Subcutaneous abdominal adipose tissue (tissue), 5 donors: ENCODE measurements around the gene DDX25.
"Not testable (repeated sequence)": the region's sequence is repeated elsewhere in the genome, so short reads cannot be mapped to it uniquely, and the experiment has no call there.

Experiments
- H3K27ac ChIP-seq: one replicate; pipeline ENCODE4 v1.7.0; 2013; ENCODE audit warnings: low read depth, mild to moderate bottlenecking, inconsistent platforms, low read length, moderate library complexity
- H3K27me3 ChIP-seq, 5 donors: one replicate each; pipeline ENCODE4 v1.7.0; 2013; ENCODE audit warnings: low read length in 5 of 5, inconsistent platforms in 1 of 5; ENCODE audit not compliant: control insufficient read depth in 5 of 5, insufficient read depth in 4 of 5
- H3K36me3 ChIP-seq, 5 donors: one replicate each; pipeline ENCODE4 v1.7.0; 2013; ENCODE audit warnings: low read length in 5 of 5; ENCODE audit not compliant: control insufficient read depth in 5 of 5, insufficient read depth in 5 of 5
- H3K4me1 ChIP-seq, 5 donors: one replicate each; pipeline ENCODE4 v1.7.0; 2013; ENCODE audit warnings: low read length in 5 of 5, mild to moderate bottlenecking in 3 of 5, moderate library complexity in 1 of 5; ENCODE audit not compliant: control insufficient read depth in 5 of 5, insufficient read depth in 5 of 5
- H3K4me3 ChIP-seq, 5 donors: one replicate each; pipeline ENCODE4 v1.7.0; 2013; ENCODE audit warnings: low read length in 5 of 5, low read depth in 1 of 5
- H3K9ac ChIP-seq, 5 donors: one replicate each; pipeline ENCODE4 v1.7.0; 2013; ENCODE audit warnings: low read length in 5 of 5, mild to moderate bottlenecking in 4 of 5, moderate library complexity in 3 of 5
- H3K9me3 ChIP-seq, 5 donors: one replicate each; pipeline ENCODE4 v1.7.0; 2013; ENCODE audit warnings: low read length in 5 of 5; ENCODE audit not compliant: control insufficient read depth in 5 of 5
- donor health status: healthy.
- donor health status: healthy.
- donor health status: healthy.
- donor health status: healthy.
- donor health status: healthy.

DDX25 gene

GRCh38 chr11:125902927-125903710 lies 1.2 kb upstream of the DDX25 start, which contains the start of gene PUS3:
TSS of gene PUS3 (minus strand) at chr11:125903206. CDS start at chr11:125896284, 6,922 bp downstream.
- Histone ChIP-seq H3K27me3 (peaks cover 9 to 19% (median 13%) of the 10 kb centered on the region in 5 donors), H3K4me3 (peak within 1 kb of the TSS; percentile 62 to 95 (median 82)), H3K36me3 (peaks cover 12 to 16% (median 13%) of the 10 kb centered on the region in 5 donors), H3K9ac (peak within 1 kb of the TSS; percentile 69 to 97 (median 92)), H3K27ac (peak within 1 kb of the TSS; percentile 93), H3K4me1 (peaks cover 4 to 24% (median 20%) of the 10 kb centered on the region in 5 donors), H3K9me3 (no peaks in the 10 kb centered on the region)

- Histone ChIP-seq H3K9me3 (no peaks in the 10 kb centered on the region), H3K27me3 (peaks cover 9 to 23% (median 13%) of the 10 kb centered on the region in 5 donors), H3K27ac (no peak overlapping the region), H3K4me3 (peak overlapping the region in 2 of 5 donors; percentile 23 to 91), H3K4me1 (peaks cover 4 to 24% (median 20%) of the 10 kb centered on the region in 5 donors), H3K9ac (no peak overlapping the region), H3K36me3 (peaks cover 4 to 7% (median 5%) of the 10 kb centered on the region in 5 donors)
Observed at GRCh38 chr11:125904678-125905077, 370 bp downstream of the DDX25 start.

- Histone ChIP-seq H3K9ac (no peak overlapping the region), H3K4me3 (no peak overlapping the region), H3K36me3 (no peaks in the 10 kb centered on the region), H3K4me1 (no peaks in the 10 kb centered on the region), H3K9me3 (no peaks in the 10 kb centered on the region), H3K27me3 (peaks cover 0 to 9% (median 5%) of the 10 kb centered on the region in 5 donors), H3K27ac (no peak overlapping the region)
Observed at GRCh38 chr11:125910226-125910849, 6.0 kb downstream of the DDX25 start.

GRCh38 chr11:125914601-125915000 lies 10.3 kb downstream of the DDX25 start:
- not testable (repeated sequence) for H3K4me3 ChIP-seq, H3K27ac ChIP-seq, H3K9ac ChIP-seq, H3K36me3 ChIP-seq, H3K4me1 ChIP-seq, H3K9me3 ChIP-seq
- H3K27me3 ChIP-seq, result peaks cover under 1 to 13% (median 10%) of the 10 kb centered on the region in 5 donors

GRCh38 chr11:125916683-125917347 lies 12.5 kb downstream of the DDX25 start:
- H3K36me3 ChIP-seq, result no peaks in the 10 kb centered on the region
- H3K9me3 ChIP-seq, result no peaks in the 10 kb centered on the region
- H3K9ac ChIP-seq, result no peak overlapping the region
- H3K4me3 ChIP-seq, result no peak overlapping the region
- H3K27ac ChIP-seq, result no peak overlapping the region
- H3K27me3 ChIP-seq, result peaks cover 3 to 11% (median 10%) of the 10 kb centered on the region in 5 donors
- no peaks in the 10 kb centered on the region for H3K4me1 ChIP-seq

- Histone ChIP-seq H3K9ac (no peak overlapping the region), H3K27ac (no peak overlapping the region), H3K9me3 (no peaks in the 10 kb centered on the region), H3K4me1 (no peaks in the 10 kb centered on the region), H3K4me3 (no peak overlapping the region), H3K36me3 (no peaks in the 10 kb centered on the region), H3K27me3 (peaks cover 3 to 11% (median 10%) of the 10 kb centered on the region in 5 donors)
Observed at GRCh38 chr11:125918140-125918840, 14.0 kb downstream of the DDX25 start.

GRCh38 chr11:125921042-125921441 lies 16.7 kb downstream of the DDX25 start:
- H3K27me3 ChIP-seq, result peaks cover 3 to 11% (median 10%) of the 10 kb centered on the region in 5 donors
- H3K9ac ChIP-seq, result no peak overlapping the region
- no peaks in the 10 kb centered on the region for H3K9me3 ChIP-seq
- no peaks in the 10 kb centered on the region for H3K4me1 ChIP-seq
- no peak overlapping the region for H3K27ac ChIP-seq
- no peak overlapping the region for H3K4me3 ChIP-seq
- H3K36me3 ChIP-seq, result no peaks in the 10 kb centered on the region

- H3K27me3 ChIP-seq, result peaks cover 3 to 10% (median 6%) of the 10 kb centered on the region in 5 donors
- no peak overlapping the region for H3K4me3 ChIP-seq
- H3K9ac ChIP-seq, result no peak overlapping the region
- no peak overlapping the region for H3K27ac ChIP-seq
- no peaks in the 10 kb centered on the region for H3K4me1 ChIP-seq
- no peaks in the 10 kb centered on the region for H3K36me3 ChIP-seq
- no peaks in the 10 kb centered on the region for H3K9me3 ChIP-seq
Observed at GRCh38 chr11:125922156-125922555, 17.8 kb downstream of the DDX25 start.

- no peaks in the 10 kb centered on the region for H3K4me1 ChIP-seq
- no peak overlapping the region for H3K4me3 ChIP-seq
- no peak overlapping the region for H3K27ac ChIP-seq
- no peak overlapping the region for H3K9ac ChIP-seq
- peaks cover 3 to 10% (median 5%) of the 10 kb centered on the region in 5 donors for H3K27me3 ChIP-seq
- no peaks in the 10 kb centered on the region for H3K36me3 ChIP-seq
- H3K9me3 ChIP-seq, result no peaks in the 10 kb centered on the region
Observed at GRCh38 chr11:125923012-125923579, 18.8 kb downstream of the DDX25 start.
